Liver (tissue), 9 donors: ENCODE measurements around the gene FADS1. TPM values are rescaled to one million over a fixed set of nuclear protein-coding genes. Genes with fewer than 3 reads are reported as not detected.

Experiments
- DNase-seq: peaks from one replicate; pipeline ENCODE4 v3.0.0-alpha.2; 2017; ENCODE audit warnings: low spot score
- H3K27ac ChIP-seq, 2 donors: one replicate each; pipeline ENCODE4 v1.7.0; 2013; ENCODE audit warnings: inconsistent platforms in 2 of 2, low read length in 2 of 2, control low read depth in 1 of 2, low read depth in 1 of 2, mild to moderate bottlenecking in 1 of 2
- H3K27me3 ChIP-seq, 4 donors: one replicate each; pipeline versions ENCODE4 v1.6.1 to v1.7.0; 2013; ENCODE audit warnings: low read length in 3 of 4, inconsistent platforms in 1 of 4, mild to moderate bottlenecking in 1 of 4, moderate library complexity in 1 of 4; ENCODE audit not compliant: control insufficient read depth in 4 of 4, insufficient read depth in 4 of 4
- H3K36me3 ChIP-seq, 4 donors: one replicate each; pipeline versions ENCODE4 v1.6.1 to v1.7.0; 2013; ENCODE audit warnings: low read length in 3 of 4, mild to moderate bottlenecking in 3 of 4, low read depth in 1 of 4, moderate library complexity in 1 of 4; ENCODE audit not compliant: control insufficient read depth in 4 of 4, insufficient read depth in 3 of 4
- H3K4me1 ChIP-seq, 4 donors: one replicate each; pipeline versions ENCODE4 v1.6.1 to v1.7.0; 2013; ENCODE audit warnings: low read length in 3 of 4, mild to moderate bottlenecking in 3 of 4, moderate library complexity in 1 of 4; ENCODE audit not compliant: control insufficient read depth in 4 of 4, insufficient read depth in 4 of 4
- H3K4me3 ChIP-seq, 3 donors: one replicate each; pipeline versions ENCODE4 v1.6.1 to v1.7.0; 2013; ENCODE audit warnings: low read length in 3 of 3, control low read depth in 1 of 3, low read depth in 1 of 3, mild to moderate bottlenecking in 1 of 3
- H3K9ac ChIP-seq, 2 donors: one replicate each; pipeline ENCODE4 v1.7.0; 2013; ENCODE audit warnings: low read length in 2 of 2, mild to moderate bottlenecking in 2 of 2, moderate library complexity in 2 of 2, control low read depth in 1 of 2, low read depth in 1 of 2
- H3K9me3 ChIP-seq, 4 donors: one replicate each; pipeline versions ENCODE4 v1.6.1 to v1.7.0; 2013; ENCODE audit warnings: low read length in 3 of 4; ENCODE audit not compliant: control insufficient read depth in 4 of 4
- ATF3 ChIP-seq: IDR thresholded peaks from 2 replicates; pipeline ENCODE4 v1.6.1; 2016; ENCODE audit warnings: antibody characterized with exemption
- CTCF ChIP-seq: fragments of 150-350 bp; IDR thresholded peaks from 2 replicates; pipeline ENCODE4 v1.5.1; 2017; ENCODE audit warnings: improper control_type of control experiment, low read depth, low read length; ENCODE audit not compliant: missing input control
- EGR1 ChIP-seq, 2 donors: IDR thresholded peaks; 2 replicates each; pipeline ENCODE4 v1.6.1; 2016 to 2018; ENCODE audit warnings: antibody characterized with exemption in 2 of 2, low read depth in 2 of 2
- FOXA1 ChIP-seq: IDR thresholded peaks from 2 replicates; pipeline ENCODE4 v1.6.1; 2016; ENCODE audit warnings: antibody characterized with exemption
- FOXA2 ChIP-seq: IDR thresholded peaks from 2 replicates; pipeline ENCODE4 v1.6.1; 2016; ENCODE audit warnings: antibody characterized with exemption
- GABPA ChIP-seq, 2 donors: IDR thresholded peaks in 1 of 2; conservative IDR thresholded peaks in 1 of 2; 2 replicates each; pipeline ENCODE4 v1.6.1; 2016; ENCODE audit warnings: antibody characterized with exemption in 2 of 2, mild to moderate bottlenecking in 1 of 2, moderate library complexity in 1 of 2
- HNF4A ChIP-seq, 2 donors: conservative IDR thresholded peaks; 2 replicates each; pipeline ENCODE4 v1.6.1; 2016; ENCODE audit warnings: antibody characterized with exemption in 2 of 2, mild to moderate bottlenecking in 2 of 2
- HNF4G ChIP-seq: IDR thresholded peaks from 2 replicates; pipeline ENCODE4 v1.6.1; 2016; ENCODE audit warnings: antibody characterized with exemption
- JUND ChIP-seq, 2 donors: IDR thresholded peaks; 2 replicates each; pipeline ENCODE4 v1.6.1; 2016; ENCODE audit warnings: antibody characterized with exemption in 2 of 2
- MAX ChIP-seq: IDR thresholded peaks from 2 replicates; pipeline ENCODE4 v1.6.1; 2016; ENCODE audit warnings: antibody characterized with exemption
- NR2F2 ChIP-seq: IDR thresholded peaks from 2 replicates; pipeline ENCODE4 v1.6.1; 2016; ENCODE audit warnings: antibody characterized with exemption
- RAD21 ChIP-seq, 2 donors: IDR thresholded peaks; 2 replicates each; pipeline ENCODE4 v1.6.1; 2016; ENCODE audit warnings: antibody characterized with exemption in 2 of 2, mild to moderate bottlenecking in 2 of 2
- REST ChIP-seq: IDR thresholded peaks from 2 replicates; pipeline ENCODE4 v1.6.1; 2016; ENCODE audit warnings: antibody characterized with exemption, mild to moderate bottlenecking
- RXRA ChIP-seq, 2 donors: IDR thresholded peaks; 2 replicates each; pipeline ENCODE4 v1.6.1; 2017 to 2018; ENCODE audit warnings: antibody characterized with exemption in 2 of 2, mild to moderate bottlenecking in 1 of 2
- SP1 ChIP-seq: IDR thresholded peaks from 2 replicates; pipeline ENCODE4 v1.6.1; 2018; ENCODE audit warnings: antibody characterized with exemption, mild to moderate bottlenecking
- TAF1 ChIP-seq: conservative IDR thresholded peaks from 2 replicates; pipeline ENCODE4 v1.6.1; 2016; ENCODE audit warnings: antibody characterized with exemption, mild to moderate bottlenecking
- YY1 ChIP-seq: IDR thresholded peaks from 2 replicates; pipeline ENCODE4 v1.6.1; 2016; ENCODE audit warnings: antibody characterized with exemption, mild to moderate bottlenecking
- ZBTB33 ChIP-seq: IDR thresholded peaks from 2 replicates; pipeline ENCODE4 v1.6.1; 2016; ENCODE audit warnings: antibody characterized with exemption
- WGBS: extraction: QIAGEN DNeasy Blood & Tissue Kit; methylation state at CpG from one replicate; pipeline ENCODE4 v1.1.7; 2013; 5-methylcytosine and 5-hydroxymethylcytosine counted together
- polyA plus RNA-seq, 2 donors: library from polyadenylated mRNA; stranded (reverse) in 1 of 2; unstranded in 1 of 2; fragments of 200-250 nt in 1 of 2; fragments of >200 nt in 1 of 2; fragmentation: Nextera tagmentation in 1 of 2; extraction: Ambion mirVana in 1 of 2; gene quantifications; one replicate each; pipeline versions ENCODE4 v1.2.1 to v1.2.3, GENCODE V29; 2013 to 2015
- total RNA-seq, 2 donors: library from RNA; depleted of rRNA; stranded (reverse); fragments of >200 nt; gene quantifications; one replicate each; pipeline ENCODE4 v1.2.3, GENCODE V29; 2014
- donor health status: healthy.
- donor health status: healthy.
- donor health status: healthy.
- donor health status: healthy.
- donor health status: healthy.

FADS1 gene
- total and polyA plus RNA-seq, 4 donors: 16.8 to 137 (median 58.7) TPM

- no peaks in the 10 kb centered on the region for H3K4me1 ChIP-seq
- no peaks in the 10 kb centered on the region for H3K27me3 ChIP-seq
- H3K9me3 ChIP-seq: no peaks in the 10 kb centered on the region
- H3K36me3 ChIP-seq: peaks cover 3 to 34% (median 16%) of the 10 kb centered on the region in 4 donors
- no peak overlapping the region for H3K9ac ChIP-seq
- 84% methylated on average over 13 of the region's 13 CpGs for WGBS
- DNase-seq: no peak
- H3K27ac ChIP-seq: no peak overlapping the region
- TF ChIP-seq SP1 (no peak), MAX (no peak), YY1 (no peak), HNF4A (conservative IDR thresholded peaks at IDR 0.05) (no peak), TAF1 (no peak)
- H3K4me3 ChIP-seq: no peak overlapping the region
These were observed 36.9 kb upstream of the FADS1 start for GRCh38 chr11:61853698-61854169.

- no peak for TF ChIP-seq REST
- no peak for TF ChIP-seq NR2F2
- no peak for TF ChIP-seq HNF4G
- TF ChIP-seq GABPA (IDR thresholded peaks at IDR 0.05 in 1 of 2, conservative IDR thresholded peaks at IDR 0.05 in 1 of 2): no peak
- TF ChIP-seq FOXA1: no peak
- no peak for TF ChIP-seq ATF3
- no peak for TF ChIP-seq YY1
- no peak for TF ChIP-seq HNF4A (conservative IDR thresholded peaks at IDR 0.05)
- no peak for TF ChIP-seq FOXA2
- no peak for TF ChIP-seq SP1
- TF ChIP-seq MAX: no peak
- no peak for TF ChIP-seq JUND (IDR thresholded peaks at IDR 0.05)
- no peak for TF ChIP-seq ZBTB33
- TF ChIP-seq TAF1: no peak
- no peak for TF ChIP-seq CTCF
- no peak for TF ChIP-seq RXRA (IDR thresholded peaks at IDR 0.05)
- TF ChIP-seq EGR1 (IDR thresholded peaks at IDR 0.05; ENCODE audit: low read depth in 2 of 2): no peak
- no peak for TF ChIP-seq RAD21 (IDR thresholded peaks at IDR 0.05)
- Histone ChIP-seq H3K4me1 (no peaks in the 10 kb centered on the region), H3K9me3 (no peaks in the 10 kb centered on the region), H3K27ac (no peak overlapping the region), H3K9ac (no peak overlapping the region), H3K36me3 (peaks cover 4 to 38% (median 25%) of the 10 kb centered on the region in 4 donors), H3K4me3 (no peak overlapping the region), H3K27me3 (no peaks in the 10 kb centered on the region)
- WGBS: 93% methylated on average over 6 of the region's 6 CpGs
- DNase-seq: no peak
These were observed 35.1 kb upstream of the FADS1 start for GRCh38 chr11:61851900-61852295.
